Hypothalamus (tissue), 51 donors: ENCODE measurements around the gene STC2.

Experiments
- DNase-seq, 51 donors: peaks; one replicate each; lab custom pipeline; 2025; lab: John Stamatoyannopoulos, UW

The STC2 gene

DNA sequence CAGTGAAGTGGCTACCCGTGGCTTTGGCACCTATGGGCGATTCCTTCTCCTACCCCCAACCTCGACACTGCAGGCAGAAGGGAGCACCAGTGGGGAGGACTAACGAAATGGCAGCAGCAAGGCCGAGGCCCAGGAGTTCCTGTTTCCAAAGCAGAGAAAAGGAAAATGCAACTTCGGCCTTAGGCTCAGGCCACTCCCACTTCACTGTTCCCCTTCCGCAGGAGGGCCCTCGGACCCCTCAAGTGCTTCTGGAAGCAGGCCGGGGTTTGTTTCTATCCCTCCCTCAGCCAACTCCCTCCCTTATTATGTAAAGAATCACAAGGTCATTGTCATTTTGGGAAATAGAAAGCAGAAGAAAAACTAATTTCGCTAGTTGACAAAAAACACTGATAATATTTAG, 56.8 kb downstream of the STC2 start:
- DNase-seq, result no peak

GRCh38 chr5:173268750-173269432, 59.3 kb downstream of the STC2 start:
- DNase-seq, result no peak

- no peak for DNase-seq
These were observed 62.8 kb downstream of the STC2 start for GRCh38 chr5:173265433-173265832.
